ENCODE data around the gene TICAM2. TPM values are rescaled to one million over a fixed set of nuclear protein-coding genes. Genes with fewer than 3 reads are reported as not detected.
A peak's percentile ranks its signal among the peaks of the same experiment; 100 is the strongest.

TICAM2 gene
- total RNA-seq, 2 experiments from 2014 or later = 0.30 to 0.50 TPM

GRCh38 chr5:115559524-115559923 is 42.8 kb downstream of the TICAM2 start:
- H3K36me3 ChIP-seq (ENCODE audit: insufficient read depth, low read length) = no peaks in the 10 kb centered on the region
- ChIA-PET CTCF (interaction anchor here (0.8 to 0.9 kb wide), 2 partner anchors 15 to 329 kb away, joined by 3 read pairs; no protein-coding TSS in a partner anchor), POLR2A (interaction anchor here (0.7 kb wide), 1 partner anchor 16 kb away, joined by 3 read pairs; no protein-coding TSS in a partner anchor)
- H3K9me3 Mint-ChIP-seq = no peaks in the 10 kb centered on the region
- no peaks in the 10 kb centered on the region for H3K27me3 ChIP-seq (ENCODE audit: control insufficient read depth in 1 of 2, insufficient read depth in 2 of 2, low read length in 2 of 2)
- no peaks in the 10 kb centered on the region for H3K36me3 Mint-ChIP-seq (ENCODE audit: low read depth)
- no peak overlapping the region for H3K27ac ChIP-seq (ENCODE audit: low read depth in 1 of 2, low read length in 2 of 2)
- TF ChIP-seq CTCF (IDR thresholded peaks at IDR 0.05) = no peak
- H3K9me3 ChIP-seq (ENCODE audit: control insufficient read depth in 1 of 2, insufficient read depth in 1 of 2, low read length in 2 of 2) = no peaks in the 10 kb centered on the region
- ATAC-seq (ENCODE audit: poor library complexity) (no peak), DNase-seq (no peak)
- no peak overlapping the region for H3K27ac Mint-ChIP-seq
- no peak overlapping the region for H3K4me3 ChIP-seq (ENCODE audit: low read length)
- H3K27me3 Mint-ChIP-seq = peaks cover 14% of the 10 kb centered on the region
- intact Hi-C loops (cut with DNase I, micrococcal nuclease) = no loop called here
- no peak overlapping the region for H3K4me3 Mint-ChIP-seq
- H3K4me1 Mint-ChIP-seq (ENCODE audit: low read depth) = peaks cover 19% of the 10 kb centered on the region
- no peaks in the 10 kb centered on the region for H3K4me1 ChIP-seq (ENCODE audit: insufficient read depth, low read length)

GRCh38 chr5:115558388-115558956 is 43.8 kb downstream of the TICAM2 start:
- intact Hi-C loops (cut with DNase I, micrococcal nuclease) = no loop called here
- Mint-ChIP-seq H3K9me3 (no peaks in the 10 kb centered on the region), H3K36me3 (ENCODE audit: low read depth) (no peaks in the 10 kb centered on the region), H3K4me3 (no peak overlapping the region), H3K27ac (peak overlapping the region; percentile 73), H3K27me3 (peaks cover 14% of the 10 kb centered on the region), H3K4me1 (ENCODE audit: low read depth) (peaks cover 19% of the 10 kb centered on the region)
- TF ChIP-seq CTCF (IDR thresholded peaks at IDR 0.05) = no peak
- H3K4me3 ChIP-seq (ENCODE audit: low read length) = no peak overlapping the region
- ATAC-seq (ENCODE audit: poor library complexity) (no peak), DNase-seq (no peak)
- POLR2A ChIA-PET = no interaction called here
- H3K27me3 ChIP-seq (ENCODE audit: control insufficient read depth in 1 of 2, insufficient read depth in 2 of 2, low read length in 2 of 2) = peaks cover 0 to under 1% of the 10 kb centered on the region in 2 experiments
- CTCF ChIA-PET = no interaction called here
- H3K36me3 ChIP-seq (ENCODE audit: insufficient read depth, low read length) = no peaks in the 10 kb centered on the region
- no peaks in the 10 kb centered on the region for H3K9me3 ChIP-seq (ENCODE audit: control insufficient read depth in 1 of 2, insufficient read depth in 1 of 2, low read length in 2 of 2)
- H3K27ac ChIP-seq (ENCODE audit: low read depth in 1 of 2, low read length in 2 of 2) = no peak overlapping the region
- H3K4me1 ChIP-seq (ENCODE audit: insufficient read depth, low read length) = no peaks in the 10 kb centered on the region

- H3K4me3 ChIP-seq (ENCODE audit: low read length) = no peak overlapping the region
- ChIA-PET CTCF (no interaction called here), POLR2A (interaction anchor here (0.5 to 1.2 kb wide), 2 partner anchors 13 to 298 kb away, joined by 3 to 7 read pairs; partner anchors contain the start of gene FEM1C)
- H3K9me3 ChIP-seq (ENCODE audit: control insufficient read depth in 1 of 2, insufficient read depth in 1 of 2, low read length in 2 of 2) = no peaks in the 10 kb centered on the region
- H3K36me3 Mint-ChIP-seq (ENCODE audit: low read depth) = no peaks in the 10 kb centered on the region
- DNase-seq = peak in 1 of 14 experiments; percentile 9
- no peak overlapping the region for H3K27ac ChIP-seq (ENCODE audit: low read depth in 1 of 2, low read length in 2 of 2)
- H3K4me1 ChIP-seq (ENCODE audit: insufficient read depth, low read length) = no peaks in the 10 kb centered on the region
- peak overlapping the region; percentile 73 for H3K27ac Mint-ChIP-seq
- ATAC-seq (ENCODE audit: poor library complexity) = peak; percentile 82
- H3K4me3 Mint-ChIP-seq = no peak overlapping the region
- peaks cover 14% of the 10 kb centered on the region for H3K27me3 Mint-ChIP-seq
- H3K9me3 Mint-ChIP-seq = no peaks in the 10 kb centered on the region
- no peak for TF ChIP-seq CTCF (IDR thresholded peaks at IDR 0.05)
- H3K4me1 Mint-ChIP-seq (ENCODE audit: low read depth) = peaks cover 19% of the 10 kb centered on the region
- intact Hi-C loops (cut with DNase I, micrococcal nuclease) = no loop called here
- peaks cover 0 to 3% of the 10 kb centered on the region in 2 experiments for H3K27me3 ChIP-seq (ENCODE audit: control insufficient read depth in 1 of 2, insufficient read depth in 2 of 2, low read length in 2 of 2)
- H3K36me3 ChIP-seq (ENCODE audit: insufficient read depth, low read length) = no peaks in the 10 kb centered on the region
Measured at GRCh38 chr5:115557667-115558387, 44.5 kb downstream of the TICAM2 start.

All from CD4-positive, alpha-beta T cell (primary cell).